K562 (cell line): ENCODE data around the gene MPZL1. TPM values are rescaled to one million over a fixed set of nuclear protein-coding genes. Genes with fewer than 3 reads are reported as not detected.

ENCODE experiments used
- ADNP ChIP-seq: fragments of 200-800 bp; sonication (Bioruptor generic); IDR thresholded peaks from 2 replicates; pipeline ENCODE4 v1.6.1; 2016; ENCODE audit warnings: missing genetic modification characterization, missing compliant biosample characterization
- CBFA2T3 ChIP-seq: fragments of 450-650 bp; IDR thresholded peaks from 2 replicates; pipeline ENCODE4 v1.6.1; 2017
- CC2D1A ChIP-seq: fragments of 450-650 bp; IDR thresholded peaks from 2 replicates; pipeline ENCODE4 v1.6.1; 2017; ENCODE audit warnings: mild to moderate bottlenecking
- DPF2 ChIP-seq: fragments of 450-650 bp; IDR thresholded peaks from 2 replicates; pipeline ENCODE4 v1.6.1; 2016
- E2F3 ChIP-seq: fragments of 250-450 bp; sonication (Bioruptor Pico); IDR thresholded peaks from 2 replicates; pipeline ENCODE4 v1.4.0; 2020; ENCODE audit warnings: mild to moderate bottlenecking
- HMGN3 ChIP-seq: IDR thresholded peaks from 2 replicates; pipeline ENCODE4 v1.6.1; 2011; ENCODE audit warnings: borderline replicate concordance, low read depth, mild to moderate bottlenecking, mixed read lengths, low read length; ENCODE audit not compliant: insufficient read length; ENCODE audit errors: extremely low read depth
- KAT8 ChIP-seq: fragments of 450-650 bp; IDR thresholded peaks from 2 replicates; pipeline ENCODE4 v1.6.1; 2016; ENCODE audit warnings: low read depth, mild to moderate bottlenecking
- L3MBTL2 ChIP-seq: fragments of 450-650 bp; IDR thresholded peaks from 2 replicates; pipeline ENCODE4 v1.6.1; 2016; ENCODE audit warnings: mild to moderate bottlenecking, moderate library complexity
- MAX ChIP-seq: sonication (generic); formaldehyde crosslinking; IDR thresholded peaks from 2 replicates; pipeline ENCODE4 v1.9.0; 2022; ENCODE audit warnings: mild to moderate bottlenecking, missing genetic modification reagents
- MTA2 ChIP-seq: fragments of 450-650 bp; IDR thresholded peaks from 2 replicates; pipeline ENCODE4 v1.6.1; 2016; ENCODE audit warnings: low read depth
- NR4A1 ChIP-seq, 2 experiments: fragments of 250-450 bp in 1 of 2; fragments of 450-650 bp in 1 of 2; sonication (Bioruptor Pico) in 1 of 2; IDR thresholded peaks; 2 replicates each; pipeline versions ENCODE4 v1.4.0 to v1.6.1; 2016 to 2020; ENCODE audit warnings: mild to moderate bottlenecking in 2 of 2, missing compliant biosample characterization in 1 of 2, missing genetic modification characterization in 1 of 2, moderate library complexity in 1 of 2
- POLR3G ChIP-seq: IDR thresholded peaks from 2 replicates; pipeline ENCODE4 v1.6.1; 2011; ENCODE audit not compliant: insufficient read length, insufficient replicate concordance; ENCODE audit errors: extremely low read depth
- PRMT5 ChIP-seq: sonication (generic); formaldehyde crosslinking; IDR thresholded peaks from 2 replicates; pipeline ENCODE4 v1.5.0; 2020; ENCODE audit warnings: missing genetic modification reagents
- RAD51 ChIP-seq: fragments of 450-650 bp; IDR thresholded peaks from 2 replicates; pipeline ENCODE4 v1.7.1; 2016; ENCODE audit warnings: low read depth, mild to moderate bottlenecking, borderline replicate concordance
- RBFOX2 ChIP-seq: fragments of 200-400 bp; formaldehyde crosslinking; IDR thresholded peaks from 2 replicates; pipeline ENCODE4 v1.6.1; 2017; ENCODE audit warnings: low read depth, mild to moderate bottlenecking, low read length, moderate library complexity
- RCOR1 ChIP-seq, 2 experiments: IDR thresholded peaks; 2 replicates each; pipeline ENCODE4 v1.6.1; 2012; ENCODE audit warnings: low read depth in 2 of 2, low read length in 2 of 2, borderline replicate concordance in 1 of 2, improper control_type of control experiment in 1 of 2
- TEAD4 ChIP-seq, 2 experiments: sonication (generic) in 1 of 2; formaldehyde crosslinking in 1 of 2; IDR thresholded peaks; 2 replicates each; pipeline versions ENCODE4 v1.6.1 to v1.8.0; 2012 to 2022; ENCODE audit warnings: borderline replicate concordance in 1 of 2, inconsistent platforms in 1 of 2, low read length in 1 of 2, mild to moderate bottlenecking in 1 of 2, missing genetic modification reagents in 1 of 2
- YY1 ChIP-seq, 3 experiments: IDR thresholded peaks; 2 replicates each; pipeline ENCODE4 v1.6.1; 2011; ENCODE audit warnings: low read length in 2 of 3, mild to moderate bottlenecking in 2 of 3, moderate library complexity in 2 of 3, borderline replicate concordance in 1 of 3, control low read depth in 1 of 3, low read depth in 1 of 3; ENCODE audit not compliant: insufficient read depth in 3 of 3, insufficient replicate concordance in 2 of 3, control insufficient read depth in 1 of 3, insufficient read length in 1 of 3; ENCODE audit errors: extremely low read depth in 1 of 3
- ZBTB17 ChIP-seq: fragments of 450-650 bp; formaldehyde crosslinking; IDR thresholded peaks from 2 replicates; pipeline ENCODE4 v1.4.0; 2020; ENCODE audit warnings: mild to moderate bottlenecking
- ZNF197 ChIP-seq: fragments of 200-800 bp; sonication (Bioruptor generic); IDR thresholded peaks from 2 replicates; pipeline ENCODE4 v1.6.1; 2016; ENCODE audit warnings: low read depth, missing genetic modification characterization, missing compliant biosample characterization
- ZNF224 ChIP-seq: sonication (generic); formaldehyde crosslinking; IDR thresholded peaks from 2 replicates; pipeline ENCODE4 v1.8.0; 2022; ENCODE audit warnings: mild to moderate bottlenecking, missing genetic modification reagents
- ZNF253 ChIP-seq: fragments of 250-450 bp; sonication (Bioruptor Pico); conservative IDR thresholded peaks from 2 replicates; pipeline ENCODE4 v1.6.1; 2021; ENCODE audit warnings: mild to moderate bottlenecking
- ZNF76 ChIP-seq: fragments of 250-450 bp; sonication (Bioruptor Pico); IDR thresholded peaks from 2 replicates; pipeline ENCODE4 v1.4.0; 2020; ENCODE audit warnings: mild to moderate bottlenecking, moderate library complexity, borderline replicate concordance
- ZZZ3 ChIP-seq: fragments of 450-650 bp; IDR thresholded peaks from 2 replicates; pipeline ENCODE4 v1.6.1; 2016; ENCODE audit warnings: antibody characterized with exemption, mild to moderate bottlenecking, moderate library complexity
- polyA plus RNA-seq, 8 experiments: library from polyadenylated mRNA; depleted of rRNA in 4 of 8; stranded (reverse) in 5 of 8; unstranded in 3 of 8; fragments of >200 nt; fragmentation: Nextera tagmentation in 2 of 8; fragmentation: Illumina TruSeq in 1 of 8; extraction: Ambion mirVana in 2 of 8; extraction: Trizol in 1 of 8; gene quantifications; 2 replicates each; pipeline versions ENCODE4 v1.2.1 to v1.2.3, GENCODE V29; 2011 to 2014; ENCODE audit warnings: inconsistent platforms in 1 of 8, missing spikeins in 1 of 8
- total RNA-seq, 7 experiments: library from RNA; depleted of rRNA in 6 of 7; stranded (reverse); fragments of >200 nt in 6 of 7; fragmentation: Illumina TruSeq in 2 of 7; extraction: Trizol in 2 of 7; gene quantifications; 2 replicates each; pipeline versions ENCODE4 v1.2.1 to v1.2.3, GENCODE V29; 2011 to 2021; ENCODE audit warnings: low replicate concordance in 1 of 7
- TF ChIP-seq, protein P1 (sequence below): sonication (generic); formaldehyde crosslinking; IDR thresholded peaks from 2 replicates; pipeline ENCODE4 v1.8.0; 2022; ENCODE audit warnings: missing genetic modification reagents, mild to moderate bottlenecking, borderline replicate concordance
- TF ChIP-seq, protein P2 (sequence below): fragments of 450-650 bp; formaldehyde crosslinking; IDR thresholded peaks from 2 replicates; pipeline ENCODE4 v1.4.0; 2020; ENCODE audit warnings: mild to moderate bottlenecking, moderate library complexity

MPZL1 gene
- total and polyA plus RNA-seq, 9 of the 15 experiments (the other 6 are each of a cell fraction or from before 2014, with no cell fraction given) = 14.5 to 153 (median 66.5) TPM

GRCh38 chr1:167824163-167824794, 102.5 kb downstream of the MPZL1 start (continued):
- TF ChIP-seq YY1 (IDR thresholded peaks at IDR 0.05; ENCODE audit: borderline replicate concordance in 1 of 3, control insufficient read depth in 1 of 3, extremely low read depth in 1 of 3, insufficient read depth in 3 of 3, insufficient read length in 1 of 3, insufficient replicate concordance in 2 of 3, low read depth in 1 of 3, low read length in 2 of 3) (no peak), E2F3 (CRISPR knock-in tag) (no peak), RBFOX2 (no peak), TEAD4 (IDR thresholded peaks at IDR 0.05; ENCODE audit: low read length) (peak; percentile 68), TEAD4 (CRISPR knock-in tag; IDR thresholded peaks at IDR 0.05; ENCODE audit: borderline replicate concordance) (no peak), RAD51 (no peak), ZNF197 (CRISPR knock-in tag) (0 out of 2 replicates have a peak, but pooled peaks have one; percentile 22), HMGN3 (no peak), ZZZ3 (no peak), POLR3G (no peak), ZNF76 (CRISPR knock-in tag) (no peak), KAT8 (no peak), ADNP (tag) (no peak), PRMT5 (CRISPR knock-in tag) (no peak), RCOR1 (IDR thresholded peaks at IDR 0.05; ENCODE audit: borderline replicate concordance in 1 of 2, low read depth in 2 of 2, low read length in 2 of 2) (0 out of 4 replicates have a peak, but pooled peaks of 1 of the 2 experiments have one; percentile 4), MAX (CRISPR knock-in tag) (no peak), MTA2 (peak; percentile 45; the same call in 1 of the 2 replicates), ZBTB17 (CRISPR knock-in tag) (no peak), L3MBTL2 (no peak), DPF2 (peak; percentile 52; the same call in 1 of the 2 replicates), CBFA2T3 (peak; percentile 85), CC2D1A (no peak), ZNF253 (CRISPR knock-in tag) (no peak), ZNF224 (CRISPR knock-in tag) (no peak), NR4A1 (CRISPR knock-in tag; IDR thresholded peaks at IDR 0.05) (no peak), NR4A1 (tag; IDR thresholded peaks at IDR 0.05) (peak; percentile 46)
- TF ChIP-seq, protein P1, sequence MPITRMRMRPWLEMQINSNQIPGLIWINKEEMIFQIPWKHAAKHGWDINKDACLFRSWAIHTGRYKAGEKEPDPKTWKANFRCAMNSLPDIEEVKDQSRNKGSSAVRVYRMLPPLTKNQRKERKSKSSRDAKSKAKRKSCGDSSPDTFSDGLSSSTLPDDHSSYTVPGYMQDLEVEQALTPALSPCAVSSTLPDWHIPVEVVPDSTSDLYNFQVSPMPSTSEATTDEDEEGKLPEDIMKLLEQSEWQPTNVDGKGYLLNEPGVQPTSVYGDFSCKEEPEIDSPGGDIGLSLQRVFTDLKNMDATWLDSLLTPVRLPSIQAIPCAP (CRISPR knock-in tag) = no peak
- TF ChIP-seq, protein P2, sequence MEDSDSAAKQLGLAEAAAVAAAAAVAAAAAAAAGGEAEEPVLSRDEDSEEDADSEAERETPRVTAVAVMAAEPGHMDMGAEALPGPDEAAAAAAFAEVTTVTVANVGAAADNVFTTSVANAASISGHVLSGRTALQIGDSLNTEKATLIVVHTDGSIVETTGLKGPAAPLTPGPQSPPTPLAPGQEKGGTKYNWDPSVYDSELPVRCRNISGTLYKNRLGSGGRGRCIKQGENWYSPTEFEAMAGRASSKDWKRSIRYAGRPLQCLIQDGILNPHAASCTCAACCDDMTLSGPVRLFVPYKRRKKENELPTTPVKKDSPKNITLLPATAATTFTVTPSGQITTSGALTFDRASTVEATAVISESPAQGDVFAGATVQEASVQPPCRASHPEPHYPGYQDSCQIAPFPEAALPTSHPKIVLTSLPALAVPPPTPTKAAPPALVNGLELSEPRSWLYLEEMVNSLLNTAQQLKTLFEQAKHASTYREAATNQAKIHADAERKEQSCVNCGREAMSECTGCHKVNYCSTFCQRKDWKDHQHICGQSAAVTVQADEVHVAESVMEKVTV = 0 out of 2 replicates have a peak, but pooled peaks have one; percentile 8
